Neural cell (in vitro differentiated cells): ENCODE measurements around the gene FRG2B. TPM values are rescaled to one million over a fixed set of nuclear protein-coding genes. Genes with fewer than 3 reads are reported as not detected.
"Not testable (repeated sequence)": the region's sequence is repeated elsewhere in the genome, so short reads cannot be mapped to it uniquely, and the experiment has no call there.

Experiments
- H2AFZ ChIP-seq: fragments of 200-600, 300-800 bp; sonication (generic), shearing (Covaris generic); 2 replicates; pipeline ENCODE4 v1.6.0; 2014; ENCODE audit warnings: low read depth, mild to moderate bottlenecking, antibody characterized with exemption, low read length, moderate library complexity
- H3F3A ChIP-seq: fragments of 200-600 bp; shearing (Covaris generic); 2 replicates; pipeline ENCODE4 v1.6.1; 2016; ENCODE audit warnings: mild to moderate bottlenecking, moderate library complexity, mixed read lengths, antibody characterized with exemption, low read length; ENCODE audit not compliant: insufficient read depth, poor library complexity, severe bottlenecking
- H3K27ac ChIP-seq: fragments of 200-600, 300-800 bp; sonication (generic), shearing (Covaris generic); 2 replicates; pipeline ENCODE4 v1.5.1; 2014; ENCODE audit warnings: mild to moderate bottlenecking, low read length, moderate library complexity
- H3K27me3 ChIP-seq: fragments of 300-800, 200-600 bp; sonication (generic), shearing (Covaris generic); 2 replicates; pipeline ENCODE4 v1.6.0; 2014; ENCODE audit warnings: mild to moderate bottlenecking, low read depth, low read length, moderate library complexity; ENCODE audit not compliant: insufficient read depth
- H3K36me3 ChIP-seq: fragments of 300-800, 200-600 bp; sonication (generic), shearing (Covaris generic); 2 replicates; pipeline ENCODE4 v1.5.1; 2014; ENCODE audit warnings: mild to moderate bottlenecking, antibody characterized with exemption, low read length, moderate library complexity; ENCODE audit not compliant: insufficient read depth
- H3K4me2 ChIP-seq: fragments of 300-800, 200-600 bp; sonication (generic), shearing (Covaris generic); 2 replicates; pipeline ENCODE4 v1.6.0; 2014; ENCODE audit warnings: mild to moderate bottlenecking, low read length
- H3K4me3 ChIP-seq: fragments of 300-800, 200-600 bp; sonication (generic), shearing (Covaris generic); 2 replicates; pipeline ENCODE4 v1.5.1; 2014; ENCODE audit warnings: mild to moderate bottlenecking, low read length, moderate library complexity
- H3K79me2 ChIP-seq: fragments of 200-600 bp; shearing (Covaris generic); replicated peaks from 2 replicates; pipeline ENCODE4 v1.6.0; 2014; ENCODE audit warnings: mild to moderate bottlenecking, low read length, moderate library complexity; ENCODE audit not compliant: insufficient read depth
- H3K9ac ChIP-seq: fragments of 300-800, 200-600 bp; sonication (generic), shearing (Covaris generic); 2 replicates; pipeline ENCODE4 v1.6.1; 2016; ENCODE audit warnings: mild to moderate bottlenecking, low read length, mixed read lengths
- H3K9me2 ChIP-seq: fragments of 200-600 bp; shearing (Covaris generic); 2 replicates; pipeline ENCODE4 v1.6.1; 2016; ENCODE audit warnings: mild to moderate bottlenecking, low read length, mixed read lengths; ENCODE audit not compliant: insufficient read depth
- H3K9me3 ChIP-seq: fragments of 200-600, 300-800 bp; sonication (generic), shearing (Covaris generic); 2 replicates; pipeline ENCODE4 v1.6.1; 2016; ENCODE audit warnings: mild to moderate bottlenecking, mixed run types, low read length, moderate library complexity, mixed read lengths
- H4K20me1 ChIP-seq: fragments of 200-600 bp; shearing (Covaris generic); 2 replicates; pipeline ENCODE4 v1.6.1; 2016; ENCODE audit warnings: mild to moderate bottlenecking, mixed run types; ENCODE audit not compliant: insufficient read depth
- polyA minus RNA-seq: library from RNA; depleted of rRNA, polyadenylated mRNA; stranded (reverse); fragments of >200 nt; gene quantifications from 2 replicates; pipeline ENCODE4 v1.2.3, GENCODE V29; 2014
- polyA plus RNA-seq: library from polyadenylated mRNA; depleted of rRNA; stranded (reverse); fragments of >200 nt; gene quantifications from 2 replicates; pipeline ENCODE4 v1.2.3, GENCODE V29; 2014

FRG2B gene
- not detected in 2 replicates for polyA plus RNA-seq
- polyA minus RNA-seq: not detected in 2 replicates

DNA sequence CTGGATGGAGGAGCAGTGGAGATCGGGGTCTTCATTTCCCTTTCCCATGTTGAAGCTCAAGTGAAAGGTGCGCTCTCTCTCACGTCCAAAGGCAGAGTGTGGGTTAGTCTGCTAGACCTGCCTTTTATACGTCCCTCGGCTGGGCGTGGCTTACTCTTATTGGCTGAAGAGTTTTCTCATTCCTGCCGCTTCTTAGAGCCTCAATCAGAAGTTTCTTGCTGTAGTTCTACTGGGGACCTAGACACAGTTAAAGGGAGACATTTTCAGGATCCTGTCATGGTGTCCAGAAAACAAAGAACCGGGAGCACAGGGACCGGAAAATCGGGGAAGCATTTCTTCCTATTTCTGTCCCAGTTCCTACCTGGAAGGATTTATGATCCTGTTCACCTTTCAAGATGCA, at the start of gene FRG2B:
TSS of gene FRG2B (minus strand) at position 101 of the 400 bp plus-strand sequence. CDS start at position 48, 53 bp downstream.
- not testable (repeated sequence) for H4K20me1 ChIP-seq, H3K27ac ChIP-seq, H3K9me3 ChIP-seq, H3K36me3 ChIP-seq, H3K9ac ChIP-seq, H3K27me3 ChIP-seq, H3K79me2 ChIP-seq, H3K4me2 ChIP-seq, H3K4me3 ChIP-seq, H3K9me2 ChIP-seq, H2AFZ ChIP-seq, H3F3A ChIP-seq

DNA sequence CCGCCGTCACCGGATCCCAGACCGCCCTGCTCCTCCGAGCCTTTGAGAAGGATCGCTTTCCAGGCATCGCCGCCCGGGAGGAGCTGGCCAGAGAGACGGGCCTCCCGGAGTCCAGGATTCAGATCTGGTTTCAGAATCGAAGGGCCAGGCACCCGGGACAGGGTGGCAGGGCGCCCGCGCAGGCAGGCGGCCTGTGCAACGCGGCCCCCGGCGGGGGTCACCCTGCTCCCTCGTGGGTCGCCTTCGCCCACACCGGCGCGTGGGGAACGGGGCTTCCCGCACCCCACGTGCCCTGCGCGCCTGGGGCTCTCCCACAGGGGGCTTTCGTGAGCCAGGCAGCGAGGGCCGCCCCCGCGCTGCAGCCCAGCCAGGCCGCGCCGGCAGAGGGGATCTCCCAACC, 40.9 kb upstream of the FRG2B start:
- H3K36me3 ChIP-seq, H3K4me3 ChIP-seq, H2AFZ ChIP-seq, H3K27ac ChIP-seq, H3K27me3 ChIP-seq, H3K79me2 ChIP-seq, H3K9me2 ChIP-seq, H3K4me2 ChIP-seq, H4K20me1 ChIP-seq, H3F3A ChIP-seq, H3K9me3 ChIP-seq, H3K9ac ChIP-seq: not testable (repeated sequence)

DNA sequence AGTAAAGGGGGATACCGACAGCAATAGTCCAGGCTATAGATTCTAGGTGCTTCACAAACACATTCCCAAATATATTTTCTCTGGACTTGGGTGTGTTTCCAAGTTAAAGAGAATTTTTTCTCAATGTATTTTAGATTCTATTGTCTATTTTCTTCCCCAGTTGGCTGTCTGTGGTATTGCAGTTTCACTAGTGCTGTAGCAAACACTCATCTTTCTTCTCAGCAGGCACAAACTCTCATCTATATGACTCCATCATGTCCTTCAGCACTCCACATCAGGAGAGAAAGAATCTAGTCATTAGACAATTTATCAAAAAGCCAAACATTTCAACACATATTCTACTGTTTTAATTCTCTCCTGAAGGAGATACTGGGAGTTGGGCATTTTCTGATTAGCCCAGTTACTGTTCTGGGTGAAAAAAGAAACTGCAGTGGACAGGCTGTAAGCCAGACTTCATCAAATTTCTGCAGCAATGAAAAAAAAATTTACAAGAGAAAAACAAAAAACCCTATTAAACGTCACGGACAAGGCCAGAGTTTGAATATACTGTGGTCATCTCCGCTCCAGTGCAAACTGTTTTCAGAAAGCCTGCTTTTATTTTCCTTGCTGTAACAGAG, 37.1 kb upstream of the FRG2B start:
- not testable (repeated sequence) for H3K9ac ChIP-seq, H2AFZ ChIP-seq, H3K9me2 ChIP-seq, H3K27ac ChIP-seq, H3K27me3 ChIP-seq, H4K20me1 ChIP-seq, H3F3A ChIP-seq, H3K79me2 ChIP-seq, H3K36me3 ChIP-seq, H3K4me2 ChIP-seq, H3K4me3 ChIP-seq, H3K9me3 ChIP-seq

GRCh38 chr10:133661122-133661521, 34.5 kb upstream of the FRG2B start:
- not testable (repeated sequence) for H3F3A ChIP-seq, H3K9me2 ChIP-seq, H3K9me3 ChIP-seq, H3K4me2 ChIP-seq, H4K20me1 ChIP-seq, H3K36me3 ChIP-seq, H3K27me3 ChIP-seq, H2AFZ ChIP-seq, H3K9ac ChIP-seq, H3K4me3 ChIP-seq, H3K27ac ChIP-seq, H3K79me2 ChIP-seq

GRCh38 chr10:133660516-133660915, 33.9 kb upstream of the FRG2B start:
- H2AFZ ChIP-seq, H3K27me3 ChIP-seq, H3K36me3 ChIP-seq, H3K9me2 ChIP-seq, H4K20me1 ChIP-seq, H3F3A ChIP-seq, H3K9ac ChIP-seq, H3K4me2 ChIP-seq, H3K79me2 ChIP-seq, H3K9me3 ChIP-seq, H3K4me3 ChIP-seq, H3K27ac ChIP-seq: not testable (repeated sequence)

DNA sequence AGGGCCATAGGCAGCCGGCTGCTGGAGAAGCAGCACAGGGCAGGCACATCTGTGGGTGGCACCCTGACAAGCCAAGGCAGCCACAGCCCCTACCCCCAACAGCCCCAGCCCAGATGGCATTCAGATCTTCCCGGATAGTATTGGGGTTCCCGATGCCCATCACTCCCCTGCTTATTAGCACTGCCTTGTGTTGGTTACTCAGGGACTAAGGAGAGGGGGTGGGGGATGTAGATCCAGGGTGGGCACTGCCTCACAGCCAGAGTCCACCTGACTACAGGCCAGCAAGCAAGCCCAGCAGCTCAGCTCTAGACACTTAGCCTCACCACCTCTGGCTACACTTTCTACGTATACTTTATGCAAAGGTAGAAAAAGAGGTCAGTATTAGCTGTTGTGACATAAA, 30.7 kb upstream of the FRG2B start:
- H3K4me2 ChIP-seq, H3F3A ChIP-seq, H2AFZ ChIP-seq, H3K9me3 ChIP-seq, H3K36me3 ChIP-seq, H3K9me2 ChIP-seq, H4K20me1 ChIP-seq, H3K27ac ChIP-seq, H3K27me3 ChIP-seq, H3K9ac ChIP-seq, H3K4me3 ChIP-seq, H3K79me2 ChIP-seq: not testable (repeated sequence)

- not testable (repeated sequence) for H3K4me3 ChIP-seq, H3F3A ChIP-seq, H3K9me3 ChIP-seq, H3K27ac ChIP-seq, H3K4me2 ChIP-seq, H4K20me1 ChIP-seq, H3K9me2 ChIP-seq, H2AFZ ChIP-seq, H3K27me3 ChIP-seq, H3K9ac ChIP-seq, H3K79me2 ChIP-seq, H3K36me3 ChIP-seq
Observed at GRCh38 chr10:133648872-133649455, 22.4 kb upstream of the FRG2B start.

DNA sequence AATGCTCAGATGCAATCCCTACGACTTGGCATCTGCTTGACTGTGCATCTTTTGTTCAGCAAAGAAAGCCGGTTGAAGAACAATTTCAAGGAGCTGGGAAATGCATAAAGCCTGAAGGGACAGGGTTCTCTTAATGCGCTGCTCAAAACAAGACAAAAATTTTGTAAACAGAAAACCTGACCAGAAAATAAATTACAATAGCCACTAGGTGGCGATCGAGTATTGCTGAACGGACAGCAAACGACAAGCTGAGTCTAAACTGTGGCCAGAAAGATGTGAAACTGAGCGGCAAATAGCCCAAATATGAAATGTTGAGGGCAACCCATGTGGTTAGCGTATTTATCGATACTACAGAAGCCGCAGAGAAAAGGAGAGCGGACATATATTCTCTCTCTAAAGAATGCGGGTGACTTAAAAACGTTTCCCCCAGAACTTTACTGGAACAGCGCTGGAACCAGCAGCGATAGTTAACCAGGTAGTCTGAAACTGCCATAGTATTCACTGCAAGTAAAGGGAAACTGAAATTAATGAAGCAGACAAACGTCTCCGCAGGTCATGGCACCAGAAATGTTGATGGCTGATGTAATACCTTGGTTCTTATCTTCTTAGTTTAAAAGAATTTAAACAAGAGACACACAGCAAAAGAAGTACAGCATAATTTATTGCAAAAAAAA, 20.6 kb upstream of the FRG2B start:
- H3K27me3 ChIP-seq, H3K9me3 ChIP-seq, H4K20me1 ChIP-seq, H3K4me3 ChIP-seq, H3F3A ChIP-seq, H3K79me2 ChIP-seq, H3K9me2 ChIP-seq, H3K36me3 ChIP-seq, H3K9ac ChIP-seq, H2AFZ ChIP-seq, H3K27ac ChIP-seq, H3K4me2 ChIP-seq: not testable (repeated sequence)
